Stimulated activated CD8-positive, alpha-beta memory T cell treated with anti-CD3 and anti-CD28 coated beads, Interleukin-12 subunit alpha, Interleukin-12 subunit beta, amount 100 ng/mL, for 24 hours (primary cell): ENCODE measurements around the gene JUP.
"Not testable (repeated sequence)": the region's sequence is repeated elsewhere in the genome, so short reads cannot be mapped to it uniquely, and the experiment has no call there.

Experiments used
- DNase-seq: peaks from one replicate; pipeline ENCODE4 v3.0.0-alpha.2; 2020; ENCODE audit errors: extremely low read depth

Gene JUP

DNA sequence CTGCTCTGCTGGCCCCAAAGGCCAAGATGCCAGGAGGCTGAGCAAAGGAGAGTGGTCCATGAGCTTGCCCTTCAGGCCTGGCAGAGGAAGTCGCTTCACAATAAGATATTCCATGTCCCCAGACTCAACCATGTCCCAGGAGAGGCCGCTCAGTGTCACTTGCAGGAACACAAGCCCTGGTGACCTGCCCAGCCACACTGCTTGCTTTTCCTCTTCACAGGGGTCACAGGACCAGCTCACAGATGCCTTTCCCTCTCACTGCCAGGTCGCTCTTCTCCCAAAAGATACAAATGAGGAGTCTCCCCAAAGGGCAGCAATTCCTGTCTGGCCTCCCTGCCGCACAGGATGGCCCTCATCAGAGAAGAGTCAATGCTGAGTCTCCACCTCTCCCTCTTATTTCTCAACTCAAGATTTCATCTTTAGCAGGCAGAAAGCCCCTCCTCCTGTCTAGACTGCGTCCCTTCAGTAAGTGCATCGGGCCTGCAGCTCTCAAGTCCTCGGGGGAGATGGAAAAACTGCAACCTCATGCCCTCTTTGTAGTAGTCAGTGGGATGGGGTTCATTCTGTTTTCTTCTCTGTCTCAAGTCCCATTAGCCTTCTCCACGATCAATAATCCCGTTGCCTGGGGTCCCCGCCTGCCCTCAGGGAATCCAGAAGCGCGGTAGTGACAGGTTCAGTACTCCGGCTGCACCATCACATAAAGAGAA lies 5.0 kb downstream of the JUP start:
- no peak for DNase-seq

DNA sequence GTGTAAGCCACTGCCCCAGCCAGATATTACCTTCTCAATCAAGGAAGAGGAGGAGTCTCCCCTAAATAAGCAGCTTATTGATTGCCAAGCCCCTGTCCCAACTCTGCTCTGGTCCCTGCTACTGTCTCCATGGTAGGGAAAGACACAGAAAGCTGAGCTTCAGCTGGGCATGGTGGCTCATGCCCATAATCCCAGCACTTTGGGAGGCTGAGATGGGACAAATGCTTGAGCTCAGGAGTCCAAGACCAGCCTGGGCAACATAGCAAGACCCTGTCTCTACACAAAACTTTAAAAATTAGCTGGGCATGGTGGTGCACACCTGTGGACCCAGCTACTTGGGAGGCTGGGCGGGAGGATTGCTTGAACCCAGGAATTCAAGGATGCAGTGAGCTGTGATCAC lies 6.6 kb downstream of the JUP start:
- no peak for DNase-seq

DNA sequence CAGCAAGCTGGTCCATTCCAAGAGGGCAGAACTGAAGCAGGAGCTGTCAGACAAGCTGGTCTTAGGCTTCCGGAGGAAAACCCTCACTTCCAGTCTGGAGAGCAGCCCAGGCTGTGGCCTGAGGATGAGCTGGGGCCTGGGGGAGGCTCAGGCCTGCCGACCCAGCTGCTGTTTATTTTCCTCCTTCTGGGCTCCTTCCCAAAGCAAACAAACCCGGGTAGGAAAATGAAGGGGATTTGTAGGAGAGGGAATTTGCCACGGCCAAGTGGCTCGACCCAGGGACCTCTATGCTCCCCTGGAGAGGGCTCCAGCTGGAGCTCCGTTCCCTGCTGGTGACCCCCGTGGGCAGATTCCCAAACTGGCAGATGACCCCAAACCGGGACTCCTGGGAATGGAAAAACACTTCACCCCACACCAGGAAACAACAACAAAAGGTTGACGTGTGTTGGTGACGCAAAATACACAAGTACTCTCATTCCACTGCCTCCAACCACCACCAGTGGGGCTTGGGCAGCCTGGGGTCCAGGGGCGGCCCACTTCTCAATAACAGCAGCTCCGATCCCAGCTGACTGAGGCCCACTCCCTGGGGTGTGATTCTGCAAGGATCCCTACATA lies 8.8 kb downstream of the JUP start:
- DNase-seq: no peak

DNA sequence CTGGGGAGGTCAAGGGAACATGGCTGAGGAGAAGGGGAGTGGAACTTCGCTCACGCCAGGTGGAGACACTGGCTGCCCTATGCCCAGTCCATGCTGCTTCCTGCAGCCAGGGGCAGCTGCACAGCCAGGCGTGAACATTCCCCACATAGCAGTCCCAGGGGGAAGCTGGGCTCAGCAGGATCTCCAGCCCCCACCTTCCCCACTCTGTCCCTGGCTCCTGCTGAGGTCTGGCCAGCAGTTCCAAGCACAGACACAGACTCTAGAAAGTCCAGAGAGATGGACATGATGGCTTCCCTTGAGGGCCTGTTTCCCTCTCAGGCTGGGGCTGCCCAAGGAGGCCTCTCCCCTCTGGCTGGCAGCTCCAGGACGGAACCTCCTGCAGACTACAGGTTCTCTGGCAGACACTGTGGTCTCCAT lies 9.3 kb downstream of the JUP start:
- DNase-seq: no peak

DNA sequence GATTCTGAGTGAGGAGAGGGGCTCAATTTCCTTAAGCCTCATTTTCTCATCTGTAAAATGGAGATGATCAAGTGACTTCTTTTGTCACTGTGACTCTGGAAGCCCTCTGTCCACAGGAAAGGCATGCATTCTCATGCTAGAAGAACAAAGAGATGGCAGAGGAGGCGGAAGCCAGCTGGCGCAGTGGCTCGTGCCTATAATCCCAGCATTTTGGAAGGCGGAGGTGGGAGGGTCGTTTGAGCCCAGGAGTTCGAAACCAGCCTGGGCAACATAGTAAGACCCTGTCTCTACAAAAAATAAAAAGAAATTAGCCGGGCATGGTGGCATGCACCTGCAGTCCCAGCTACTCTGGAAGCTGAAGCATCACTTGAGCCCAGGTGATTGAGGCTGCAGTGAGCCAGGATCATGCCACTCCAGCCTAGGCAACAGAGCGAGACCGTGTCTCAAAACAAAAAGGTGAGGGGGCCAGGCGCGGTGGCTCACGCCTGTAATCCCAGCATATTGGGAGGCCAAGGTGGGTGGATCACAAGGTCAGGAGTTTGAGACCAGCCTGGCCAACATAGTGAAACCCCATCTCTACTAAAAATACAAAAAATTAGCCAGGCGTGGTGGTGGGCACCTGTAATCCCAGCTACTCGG lies 10.1 kb downstream of the JUP start:
- DNase-seq: not testable (repeated sequence)

DNA sequence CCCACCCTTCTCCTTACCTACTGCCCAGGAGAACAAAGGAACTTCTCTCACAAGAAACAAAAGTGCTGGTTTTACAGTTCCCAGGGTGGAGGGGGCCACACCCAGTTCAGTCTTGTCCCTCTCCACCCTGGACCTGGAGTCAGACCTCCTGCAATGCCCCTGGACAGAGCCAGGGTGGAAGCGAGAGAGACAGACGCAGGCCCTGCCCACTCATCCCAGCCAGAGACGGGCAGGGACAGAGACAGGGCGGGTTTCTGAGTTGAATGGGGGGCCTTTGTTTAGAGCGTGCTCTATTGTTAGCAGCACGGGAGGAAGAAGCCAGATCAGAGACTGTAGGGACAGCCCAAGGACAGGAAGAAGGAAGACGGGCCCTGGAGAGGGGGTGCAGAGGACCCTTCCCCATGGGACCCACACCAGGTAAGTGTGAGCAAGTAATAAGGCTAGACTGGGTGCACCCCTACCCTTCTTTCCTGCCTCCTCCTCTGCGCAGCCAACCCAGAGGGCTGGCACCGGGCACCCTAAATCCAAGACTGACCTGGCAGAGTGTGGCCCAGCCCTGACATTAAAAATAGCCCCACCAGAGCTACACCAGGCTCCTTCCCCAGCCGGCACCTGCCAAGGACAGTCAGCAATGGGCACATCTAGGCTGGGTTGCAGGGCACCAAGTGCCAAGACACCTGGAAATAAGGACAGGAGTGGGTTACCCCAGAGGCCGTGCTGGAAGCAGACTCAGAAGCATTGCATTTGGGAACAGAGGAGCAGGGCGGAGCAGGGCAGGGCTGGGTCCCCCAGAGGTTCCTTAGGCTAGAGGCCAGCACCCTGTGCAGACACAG lies 10.9 kb downstream of the JUP start:
- DNase-seq: no peak

DNA sequence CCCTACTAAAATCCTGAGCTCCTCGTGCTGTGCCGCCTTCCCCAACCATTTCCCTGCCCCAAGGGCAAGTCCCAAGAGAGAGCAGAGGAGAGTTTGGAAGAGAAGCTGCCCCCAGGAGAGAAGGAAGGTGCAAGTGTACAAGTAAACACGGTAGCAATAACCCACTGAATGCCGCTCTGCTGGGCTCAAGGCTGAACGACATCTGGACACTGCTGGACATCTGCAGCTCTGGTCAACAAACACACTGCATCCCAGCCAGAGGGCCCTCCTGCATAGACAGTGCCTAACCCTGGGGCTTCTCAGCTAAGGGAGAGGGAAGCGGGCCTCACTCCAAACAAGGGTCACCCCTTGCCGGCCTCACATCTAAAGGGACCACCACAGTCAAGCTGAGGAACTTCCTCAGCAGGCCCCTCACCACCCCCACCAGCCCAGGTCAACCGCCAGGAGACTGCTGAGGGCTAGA lies 12.7 kb downstream of the JUP start:
- DNase-seq: no peak

DNA sequence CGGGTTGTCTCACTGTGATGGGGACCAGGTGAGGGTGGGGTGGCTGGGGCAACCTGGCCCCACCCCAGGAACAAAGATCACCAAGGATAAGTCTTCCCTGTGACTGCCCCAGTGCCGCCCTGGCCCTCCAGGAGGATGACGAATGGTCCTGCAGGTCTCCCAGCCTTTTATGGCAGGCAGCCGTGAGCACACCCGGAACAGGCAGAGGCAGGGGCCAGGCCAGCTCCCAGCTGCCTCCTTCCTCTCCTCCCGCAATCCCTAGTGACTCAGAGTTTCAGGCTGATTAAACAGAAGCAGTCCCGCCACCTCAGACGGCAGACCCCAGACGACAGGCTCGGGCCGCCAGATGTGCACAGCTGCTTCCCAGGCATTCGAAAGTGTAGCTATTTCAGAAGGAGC lies 13.3 kb downstream of the JUP start:
- DNase-seq: no peak

DNA sequence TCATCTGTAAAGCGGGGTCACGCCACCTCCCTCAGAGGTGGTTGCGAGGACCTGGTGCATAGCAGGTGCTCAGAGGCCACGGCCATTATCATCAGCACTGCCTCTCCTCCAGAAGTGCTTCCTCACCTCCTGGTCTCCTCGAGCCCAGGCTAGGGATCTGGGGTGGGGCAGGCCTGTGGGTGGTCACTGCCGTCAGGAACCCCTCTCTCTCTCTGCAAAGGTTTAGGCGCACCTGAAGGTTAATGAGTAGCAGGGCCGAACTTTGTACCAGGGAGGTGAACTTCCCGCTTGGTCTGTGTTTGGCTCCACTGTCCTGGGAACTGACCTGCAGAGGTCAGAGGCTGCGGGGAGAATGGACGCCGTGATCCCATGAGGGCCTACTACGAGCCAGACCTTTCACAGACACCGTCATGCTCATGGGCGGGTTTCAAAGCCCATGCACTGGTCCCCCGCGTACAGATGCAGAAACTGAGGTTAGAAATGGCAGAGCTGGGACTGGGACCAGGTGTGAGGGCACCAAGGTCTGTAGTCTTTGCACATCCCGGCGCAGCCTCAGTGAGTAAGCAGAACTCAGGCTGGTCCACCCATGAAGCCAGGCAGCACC lies 13.8 kb downstream of the JUP start:
- DNase-seq: no peak

DNA sequence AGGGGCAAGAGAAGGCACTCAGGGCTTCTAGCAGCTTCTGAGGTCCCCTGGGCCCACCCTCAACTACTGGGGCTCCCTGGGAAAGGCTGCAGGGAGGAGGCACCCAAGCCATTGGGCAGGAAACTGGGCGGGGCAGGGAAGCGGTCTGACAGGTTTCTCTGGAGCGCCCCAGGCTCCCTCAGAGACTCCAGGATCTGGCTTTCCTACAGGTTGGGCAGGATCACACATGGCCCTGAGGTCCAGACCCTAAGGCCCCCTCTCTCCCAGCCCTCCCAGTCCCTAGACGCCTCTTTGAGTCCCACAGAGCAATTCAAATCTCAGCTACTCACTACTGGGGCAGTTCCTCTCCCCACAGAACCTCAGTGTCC lies 14.3 kb downstream of the JUP start:
- no peak for DNase-seq

DNA sequence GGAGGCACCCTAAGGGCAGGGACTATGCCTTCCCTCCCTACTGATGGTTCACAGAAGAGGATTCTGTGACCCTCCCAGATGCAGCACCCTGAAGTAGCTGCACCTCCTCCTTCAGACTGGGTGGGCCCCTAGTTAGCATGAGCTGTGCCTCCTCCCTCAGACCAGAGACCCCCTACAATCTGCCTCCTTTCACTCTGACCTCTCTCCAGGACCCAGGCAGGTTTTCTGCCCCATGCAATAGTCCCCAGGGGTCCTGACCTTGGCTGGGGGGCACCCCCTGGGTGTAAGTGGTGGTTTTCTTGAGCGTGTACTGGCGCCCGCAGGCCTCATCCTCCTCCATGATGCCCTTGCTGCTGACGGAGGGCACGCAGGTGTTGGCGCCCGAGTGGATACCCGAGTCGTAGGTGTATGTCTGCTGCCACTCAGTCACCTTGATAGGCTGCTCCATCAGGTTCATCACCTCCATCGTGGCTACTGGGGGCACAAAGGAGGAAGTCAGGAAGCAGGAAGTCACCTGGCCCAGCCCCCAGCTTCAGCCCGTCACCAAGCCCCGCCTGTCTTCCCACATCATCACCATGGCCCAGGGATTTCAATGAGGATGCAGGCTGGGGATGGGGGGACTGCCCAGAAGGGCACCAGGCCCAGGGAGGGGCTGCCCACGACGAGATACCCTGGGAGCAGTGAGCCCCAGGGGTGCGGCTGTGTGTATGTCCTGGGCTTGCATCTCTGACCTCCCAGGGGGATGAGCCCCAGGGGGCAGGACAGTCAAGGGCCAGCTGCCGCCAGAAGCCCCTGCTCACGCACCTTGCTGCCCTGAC lies 14.9 kb downstream of the JUP start:
- no peak for DNase-seq

DNA sequence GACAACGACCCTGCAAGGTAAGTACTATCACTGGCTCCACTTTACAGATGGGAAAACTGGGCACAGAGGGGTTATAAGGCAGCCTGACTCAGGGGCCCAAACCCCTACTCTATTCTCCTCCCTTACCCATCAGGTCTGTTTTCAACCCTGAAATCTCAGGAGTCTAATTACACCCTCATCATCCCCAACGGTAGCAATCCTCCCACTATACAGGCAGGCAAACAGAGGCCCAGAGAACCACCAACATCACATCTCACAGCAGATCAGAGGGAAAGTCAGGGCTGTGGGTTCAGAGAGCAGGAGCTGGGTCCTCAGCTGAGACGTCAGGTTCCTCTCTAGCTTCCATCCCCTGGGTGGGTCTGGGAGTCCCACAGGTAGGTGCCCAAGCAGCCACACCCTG lies 16.5 kb downstream of the JUP start:
- no peak for DNase-seq

DNA sequence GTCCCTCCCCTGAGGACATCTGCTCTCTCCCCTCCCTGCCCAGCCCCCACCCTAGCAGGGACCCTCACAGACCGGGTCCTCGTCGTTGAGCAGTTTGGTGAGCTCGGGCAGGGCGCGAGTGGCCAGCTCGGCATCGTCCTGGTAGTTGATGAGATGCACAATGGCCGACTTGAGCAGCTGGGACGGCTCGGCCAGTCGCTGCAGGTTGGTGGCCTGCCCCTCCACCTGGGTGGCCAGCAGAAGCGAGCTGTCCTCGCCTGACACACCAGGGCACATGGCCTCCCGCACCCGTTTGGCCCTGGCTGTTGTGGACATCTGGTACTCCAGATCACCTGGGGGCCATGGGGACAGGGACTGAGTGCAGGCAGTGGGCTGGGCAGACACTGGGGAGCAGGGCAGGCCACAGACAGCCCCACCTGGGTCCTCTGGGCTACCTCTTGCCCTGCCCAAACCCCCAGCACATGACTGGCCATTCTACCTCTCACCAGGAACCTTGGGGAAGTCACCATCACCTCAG lies 17.1 kb downstream of the JUP start:
- DNase-seq: no peak

DNA sequence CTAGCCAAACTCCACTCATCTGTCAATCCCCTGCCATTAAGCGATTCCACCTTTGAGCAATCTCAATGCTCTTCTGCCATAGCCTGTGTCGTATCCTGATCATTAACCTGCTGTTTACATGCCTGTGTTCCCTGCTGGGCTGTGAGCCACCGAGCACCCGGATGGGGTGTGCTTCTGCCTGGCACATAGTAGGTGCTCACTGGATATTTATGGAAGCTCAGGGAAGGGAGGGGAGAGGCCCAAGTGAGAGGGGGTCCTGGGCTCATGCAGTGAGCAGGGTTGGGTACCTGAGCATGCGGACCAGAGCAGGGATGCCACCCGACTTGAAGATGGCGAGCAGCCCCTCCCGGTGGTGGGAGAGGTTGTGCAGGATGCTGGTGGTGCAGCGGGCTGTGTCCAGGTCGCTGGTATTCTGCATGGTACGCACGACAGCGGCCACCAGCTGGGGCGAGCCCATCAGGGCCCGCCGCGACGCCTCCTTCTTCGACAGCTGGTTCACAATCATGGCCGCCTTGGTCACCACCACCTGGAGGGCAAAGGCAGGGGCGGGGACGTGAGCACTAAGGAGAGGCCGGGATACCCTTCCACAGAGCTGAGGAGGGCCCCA lies 17.7 kb downstream of the JUP start:
- DNase-seq: no peak

DNA sequence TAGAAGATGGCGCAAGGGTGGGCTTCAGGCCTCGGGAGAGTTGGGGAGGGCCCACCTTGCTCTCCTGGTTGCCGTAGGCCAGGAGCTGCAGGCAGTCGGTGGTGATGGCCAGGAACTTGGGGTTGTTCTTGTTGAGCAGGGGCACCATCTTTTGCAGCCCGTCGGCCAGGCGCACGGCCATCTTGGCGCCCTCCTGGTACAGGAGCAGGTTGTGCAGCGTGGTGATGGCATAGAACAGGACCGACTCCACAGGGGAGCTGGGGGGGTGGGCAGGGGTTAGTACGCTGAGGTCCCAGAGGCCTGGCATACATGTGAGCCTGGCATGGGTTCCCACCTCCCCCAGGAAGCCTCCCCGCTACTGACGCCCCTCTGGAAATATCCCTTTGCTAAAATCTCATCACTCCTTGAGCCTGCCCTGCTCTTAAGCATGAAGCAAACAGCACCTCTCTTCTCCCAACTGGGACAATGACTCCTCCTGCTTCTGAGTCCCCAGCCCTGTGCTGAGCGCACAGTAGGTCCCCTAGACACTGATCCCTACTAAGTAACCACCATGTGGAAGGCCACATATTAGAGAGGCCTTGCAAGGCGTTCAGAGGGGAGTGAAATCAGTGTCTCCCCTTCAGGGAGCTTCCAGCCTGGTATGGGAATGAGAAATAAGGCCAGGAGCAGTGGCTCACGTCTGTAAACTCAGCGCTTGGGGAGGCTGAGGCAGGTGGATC lies 19.0 kb downstream of the JUP start:
- DNase-seq: no peak

DNA sequence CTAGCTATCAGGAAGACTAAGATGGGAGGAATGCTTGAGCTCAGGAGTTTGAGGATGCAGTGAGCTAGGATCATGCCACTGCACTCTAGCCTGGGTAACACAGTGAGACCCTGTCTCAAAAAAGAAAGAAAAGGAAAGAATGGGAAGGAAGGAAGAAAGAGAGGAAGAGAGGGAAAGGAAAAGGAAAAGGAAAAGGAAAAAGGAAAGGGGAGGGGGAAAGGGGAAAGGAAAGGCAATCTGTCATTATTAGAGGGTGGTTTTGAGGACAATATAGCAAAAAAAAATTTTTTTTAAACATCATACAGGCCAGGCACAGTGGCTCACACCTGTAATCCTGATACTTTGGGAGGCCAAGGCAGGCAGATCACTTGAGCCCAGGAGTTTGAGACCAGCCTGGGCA lies 20.4 kb downstream of the JUP start:
- DNase-seq: no peak

DNA sequence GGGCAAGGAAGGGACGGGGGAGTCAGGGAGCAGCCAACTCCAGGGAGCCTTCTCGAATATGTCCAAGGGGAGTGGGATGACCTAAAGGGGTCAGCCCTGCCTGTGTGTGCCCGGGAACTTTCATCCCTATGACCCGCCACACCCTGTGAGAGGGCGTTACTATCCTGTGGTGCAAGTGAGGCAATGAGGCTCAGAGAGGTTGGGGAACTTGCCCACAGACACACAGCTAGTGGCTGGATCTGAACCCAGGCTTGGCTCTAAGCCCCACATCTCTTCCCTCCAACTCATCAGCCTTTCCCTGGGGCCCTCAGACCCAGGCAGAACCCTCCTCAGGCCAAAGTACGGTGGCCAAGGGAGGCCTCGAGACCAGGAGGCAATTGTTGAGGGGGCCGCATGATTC lies 23.2 kb downstream of the JUP start:
- DNase-seq: no peak

DNA sequence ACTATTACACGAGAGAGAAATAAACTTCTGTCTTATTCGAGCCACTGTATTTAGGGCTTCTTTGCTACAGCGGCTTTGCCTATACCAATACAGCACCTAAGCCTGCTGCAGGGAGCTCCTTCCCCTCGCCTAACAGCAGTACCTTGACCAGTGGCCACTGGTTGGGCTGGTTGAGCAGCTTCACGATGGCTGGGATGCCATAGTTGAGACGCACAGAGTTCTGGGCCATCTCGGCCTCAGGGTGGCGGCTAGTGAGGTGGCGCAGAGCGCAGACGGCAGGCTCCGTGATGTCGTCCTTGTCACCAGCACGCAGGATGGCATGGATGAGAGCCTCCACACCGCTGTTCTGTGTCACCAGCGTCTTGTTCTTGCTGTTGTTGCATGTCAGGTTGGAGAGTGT lies 23.7 kb downstream of the JUP start:
- DNase-seq: no peak

DNA sequence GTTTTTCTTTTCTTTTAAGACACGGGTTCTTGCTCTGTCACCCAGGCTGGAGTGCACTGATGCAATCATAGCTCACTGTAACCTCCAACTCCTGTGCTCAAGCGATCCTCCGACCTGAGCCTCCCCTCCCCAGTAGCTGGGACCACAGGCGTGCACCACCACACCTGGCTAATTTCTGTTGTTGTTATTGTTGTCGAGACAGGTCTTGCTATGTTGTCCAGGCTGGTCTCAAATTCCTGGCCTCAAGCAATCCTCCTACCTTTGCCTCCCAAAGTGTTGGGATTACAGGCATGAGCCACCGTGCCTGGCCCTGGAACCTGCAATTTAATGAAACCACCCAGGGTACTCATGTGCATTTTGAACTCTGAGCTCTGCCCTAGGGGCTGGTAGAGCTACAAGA lies 24.1 kb downstream of the JUP start:
- DNase-seq: no peak

DNA sequence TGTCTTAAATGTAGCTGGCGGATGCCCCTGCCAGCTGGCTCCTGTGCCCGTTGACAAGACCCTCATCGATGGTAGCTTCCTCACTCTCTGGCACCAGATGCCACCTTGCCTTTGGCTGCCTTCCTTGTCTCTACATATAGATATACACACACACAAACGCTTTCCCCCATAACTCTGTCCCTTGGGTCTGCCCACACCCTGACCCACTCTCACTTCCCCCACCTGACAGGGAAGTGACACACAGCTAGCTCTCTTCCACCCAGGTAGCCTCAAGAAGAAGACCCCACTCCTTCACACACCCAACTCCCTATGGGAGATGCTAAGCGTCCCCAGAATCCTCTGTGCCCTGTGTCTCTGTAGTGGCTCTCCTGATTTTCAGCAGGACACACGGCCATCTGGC lies 25.6 kb downstream of the JUP start:
- DNase-seq: no peak
